GM18520 (cell line): ENCODE data around the gene STOML3.
A peak's percentile ranks its signal among the peaks of the same experiment; 100 is the strongest.
"Not testable (repeated sequence)": the region's sequence is repeated elsewhere in the genome, so short reads cannot be mapped to it uniquely, and the experiment has no call there.

Source experiments
- ATAC-seq: cut with Tn5 transposase; IDR thresholded peaks from one replicate; pipeline ENCODE4 v1.9.1; 2021; ENCODE audit not compliant: unreplicated experiment

STOML3 gene, protein sequence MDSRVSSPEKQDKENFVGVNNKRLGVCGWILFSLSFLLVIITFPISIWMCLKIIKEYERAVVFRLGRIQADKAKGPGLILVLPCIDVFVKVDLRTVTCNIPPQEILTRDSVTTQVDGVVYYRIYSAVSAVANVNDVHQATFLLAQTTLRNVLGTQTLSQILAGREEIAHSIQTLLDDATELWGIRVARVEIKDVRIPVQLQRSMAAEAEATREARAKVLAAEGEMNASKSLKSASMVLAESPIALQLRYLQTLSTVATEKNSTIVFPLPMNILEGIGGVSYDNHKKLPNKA

DNA sequence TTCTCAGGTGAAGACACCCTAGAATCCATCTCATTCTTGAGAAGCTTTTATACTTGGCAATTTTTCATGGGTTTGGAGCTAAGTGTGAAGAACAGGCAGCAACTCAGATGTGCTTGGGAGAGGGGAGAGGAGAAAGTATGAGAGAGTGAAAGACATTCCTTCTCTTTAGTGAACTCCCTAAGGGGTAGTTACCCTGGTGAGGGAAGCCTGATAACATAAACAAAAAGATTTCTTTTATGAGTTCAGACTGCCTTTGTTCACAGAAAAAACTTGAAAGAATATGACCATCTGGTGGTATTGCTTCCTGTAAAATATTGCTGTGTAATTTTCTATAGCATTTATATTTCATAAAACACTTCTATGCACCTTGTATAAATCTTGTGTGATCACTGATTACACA, at the start of gene STOML3:
Gene STOML3 (minus strand): TSS at position 139 of the 400 bp plus-strand sequence. CDS start 110 bp downstream, at position 29.
- ATAC-seq, result no peak

GRCh38 chr13:39040206-39040605, 49.6 kb upstream of the STOML3 start:
- ATAC-seq, result no peak

DNA sequence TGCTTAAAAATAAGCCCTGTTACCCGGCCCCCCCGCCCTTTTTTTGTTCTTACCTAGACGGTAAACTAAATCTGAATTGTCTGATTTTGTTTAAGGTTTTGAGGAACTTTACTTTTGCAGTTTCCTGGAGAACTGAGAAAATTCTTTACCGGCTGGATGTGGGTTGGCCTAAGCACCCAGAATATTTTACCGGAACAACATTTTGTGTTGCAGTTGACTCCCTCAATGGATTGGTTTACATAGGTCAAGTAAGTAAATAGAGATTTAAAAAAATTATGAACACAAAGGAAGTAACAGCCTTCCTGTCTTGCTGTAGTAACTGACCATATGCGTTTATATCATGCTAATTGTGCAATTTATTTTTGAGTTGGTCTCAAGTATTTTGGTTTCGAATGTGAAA, 48.4 kb upstream of the STOML3 start:
- ATAC-seq, result no peak

DNA sequence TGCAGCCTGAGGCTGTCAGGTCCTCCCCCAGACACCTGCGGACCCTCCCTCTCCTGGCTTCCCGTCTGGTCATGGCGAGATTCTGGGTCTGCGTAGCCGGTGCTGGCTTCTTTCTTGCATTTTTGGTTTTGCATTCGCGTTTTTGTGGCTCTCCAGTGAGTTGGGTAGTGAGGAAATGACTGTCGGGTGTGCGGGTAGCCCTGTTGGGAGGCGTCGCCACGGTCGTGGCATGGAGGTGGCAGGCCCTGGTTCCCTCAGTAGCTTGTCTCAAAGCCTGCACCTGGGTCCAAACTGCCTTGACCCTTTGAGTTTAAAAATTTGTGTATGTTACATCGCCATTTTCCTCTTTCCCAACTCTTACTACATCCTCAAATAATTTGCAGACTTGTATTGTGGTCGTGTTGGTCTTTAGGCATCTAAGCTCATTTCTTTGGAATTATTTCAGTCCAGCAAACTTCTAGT, 48.0 kb upstream of the STOML3 start:
- peak; percentile 22 for ATAC-seq

GRCh38 chr13:39037880-39038568, 47.4 kb upstream of the STOML3 start, which contains the start of the genes NHLRC3 and PROSER1:
Gene NHLRC3, plus strand, starts transcription at chr13:39038456. Its CDS starts 184 bp downstream, at chr13:39038640.
Gene PROSER1, minus strand, starts transcription at chr13:39038089. Its CDS starts 847 bp downstream, at chr13:39037242.
- peak; percentile 49 for ATAC-seq

DNA sequence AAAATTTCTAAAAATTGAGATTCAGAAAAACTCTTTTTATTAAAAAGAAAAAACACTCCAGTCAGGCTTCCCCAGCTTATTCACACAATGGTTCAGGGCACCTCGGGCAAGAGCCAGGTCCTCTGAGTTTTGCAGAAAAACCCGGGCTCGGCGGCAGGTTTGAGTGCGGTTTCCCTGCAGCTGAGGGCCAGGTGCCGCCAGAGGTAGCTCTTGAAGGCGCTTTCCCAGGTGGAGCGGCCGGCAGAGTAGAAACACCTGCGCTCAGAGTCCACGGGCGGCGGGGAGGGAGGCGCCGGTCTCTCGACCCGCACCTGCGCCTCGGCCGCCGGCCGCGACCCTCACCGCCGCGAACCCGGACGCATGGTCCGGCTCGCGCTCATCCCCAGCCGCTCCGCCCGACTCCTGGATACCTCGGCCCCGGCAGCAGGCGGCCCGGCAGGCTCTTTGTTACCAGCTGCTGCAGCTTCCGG, 46.8 kb upstream of the STOML3 start:
- ATAC-seq, result peak; percentile 19

GRCh38 chr13:39036212-39036611, 45.6 kb upstream of the STOML3 start:
- no peak for ATAC-seq

GRCh38 chr13:39035799-39036198, 45.2 kb upstream of the STOML3 start:
- no peak for ATAC-seq

DNA sequence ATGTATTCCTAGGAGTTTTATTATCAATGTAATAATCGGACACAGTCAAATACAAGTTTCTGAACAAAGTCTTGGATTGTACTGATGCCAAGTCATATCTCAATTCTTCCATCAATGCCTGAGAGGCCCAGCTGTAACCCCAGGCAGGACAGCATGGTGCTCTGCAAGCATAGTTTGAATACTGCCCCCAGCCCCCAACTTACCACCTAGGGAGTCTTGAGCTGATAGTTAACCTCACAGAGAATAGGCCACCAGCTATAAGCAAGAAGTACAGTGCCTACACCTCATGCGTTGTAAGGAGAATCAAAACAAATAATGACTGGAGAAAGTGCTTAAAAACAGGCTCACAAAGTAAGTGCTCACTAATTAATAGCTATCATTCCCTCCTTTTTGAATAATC, 44.6 kb upstream of the STOML3 start:
- no peak for ATAC-seq

- no peak for ATAC-seq
Observed at GRCh38 chr13:39034085-39034484, 43.5 kb upstream of the STOML3 start.

GRCh38 chr13:39032150-39032549, 41.5 kb upstream of the STOML3 start:
- ATAC-seq, result no peak

DNA sequence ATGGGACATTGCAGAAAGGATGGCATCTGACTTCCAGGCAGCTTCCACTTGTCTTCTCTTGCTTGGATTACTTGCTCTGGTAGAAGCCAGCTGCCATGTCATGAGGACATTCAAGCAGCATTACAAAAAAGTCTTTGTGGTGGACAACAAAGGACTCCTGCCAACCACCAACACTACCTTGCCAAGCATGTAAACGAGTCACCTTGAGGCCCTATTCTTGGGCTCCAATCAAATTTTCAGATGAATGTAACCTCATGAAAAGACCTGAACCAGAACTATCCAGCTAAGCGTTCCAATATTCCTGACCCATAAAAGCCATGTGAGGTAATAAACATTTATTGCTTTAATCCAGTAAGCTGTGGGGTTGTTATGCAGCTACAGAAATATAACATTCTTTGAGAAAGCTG, 34.8 kb upstream of the STOML3 start:
- no peak for ATAC-seq

- ATAC-seq, result no peak
Observed at GRCh38 chr13:39023761-39024160, 33.1 kb upstream of the STOML3 start.

DNA sequence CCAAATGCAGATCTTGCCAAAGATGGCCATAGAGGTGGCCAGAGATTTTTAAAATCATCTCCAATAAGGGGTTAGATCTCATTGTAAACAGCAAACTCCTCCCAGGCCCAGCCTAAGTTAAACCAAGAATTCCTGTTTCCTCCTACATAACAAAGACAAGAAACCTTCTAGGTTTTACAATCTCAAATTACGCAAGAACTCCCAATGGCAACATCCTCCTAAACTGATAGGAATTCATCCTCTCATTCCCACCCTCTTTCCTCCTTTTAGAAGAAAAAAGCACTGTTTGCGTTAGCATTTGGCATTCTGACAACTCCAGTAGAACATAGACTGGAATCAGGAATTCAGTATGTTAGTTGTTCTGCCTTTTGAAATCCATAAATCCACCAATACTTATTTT, 32.7 kb upstream of the STOML3 start:
- ATAC-seq, result no peak

DNA sequence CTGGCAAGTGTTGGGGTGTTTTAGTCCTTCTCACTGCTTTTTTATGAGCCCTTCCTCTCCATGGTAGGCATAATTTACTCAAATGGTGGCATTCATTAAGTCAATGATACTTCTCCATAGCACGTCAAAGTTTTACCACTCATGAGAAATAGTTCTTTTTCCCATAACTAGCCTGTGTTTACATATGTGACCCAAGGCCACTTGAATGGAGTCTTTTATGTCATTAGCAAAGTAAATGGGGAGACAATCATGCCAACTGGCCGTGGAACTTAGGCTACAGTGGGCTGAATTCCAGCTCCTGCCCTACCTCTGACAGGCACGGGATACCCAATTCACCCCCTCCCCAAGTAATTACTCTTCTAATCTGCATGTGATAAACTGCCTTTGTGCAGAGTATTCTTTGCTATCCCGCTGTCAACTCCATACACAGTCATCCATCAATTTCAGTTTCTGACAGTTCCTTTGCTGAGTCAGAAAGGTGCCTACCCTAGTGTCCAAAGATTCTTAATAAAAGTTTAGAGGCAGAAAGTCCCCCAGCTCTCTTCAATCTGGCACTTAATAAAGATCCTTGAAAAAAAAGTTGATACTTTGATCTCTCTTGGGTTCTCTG, 30.3 kb upstream of the STOML3 start:
- ATAC-seq, result no peak

GRCh38 chr13:39016787-39017186, 26.2 kb upstream of the STOML3 start:
- peak; percentile 55 for ATAC-seq

- ATAC-seq, result peak; percentile 98
Observed at GRCh38 chr13:39016087-39016486, 25.5 kb upstream of the STOML3 start.

DNA sequence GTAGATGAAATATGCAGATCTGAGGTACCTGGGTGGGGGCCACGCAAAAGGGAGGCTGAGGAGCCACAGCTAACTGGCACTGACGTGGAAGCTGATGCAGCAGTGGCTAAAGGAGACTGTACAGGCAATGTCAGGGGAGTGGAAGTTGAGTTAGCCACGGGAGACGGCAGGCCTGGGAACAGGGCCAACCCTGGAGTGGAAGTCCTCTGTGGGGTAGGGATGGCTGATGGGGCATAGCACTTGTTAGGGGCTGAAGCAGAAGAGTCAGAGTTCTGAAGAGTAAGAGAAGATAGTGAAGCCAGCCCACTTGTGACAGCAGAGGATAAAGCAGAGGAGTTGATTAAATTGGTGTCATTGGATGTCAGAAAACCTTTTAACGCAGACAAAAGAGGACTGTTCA, 22.8 kb upstream of the STOML3 start:
- ATAC-seq, result no peak

GRCh38 chr13:39012608-39013007, 22.0 kb upstream of the STOML3 start:
- ATAC-seq, result no peak

DNA sequence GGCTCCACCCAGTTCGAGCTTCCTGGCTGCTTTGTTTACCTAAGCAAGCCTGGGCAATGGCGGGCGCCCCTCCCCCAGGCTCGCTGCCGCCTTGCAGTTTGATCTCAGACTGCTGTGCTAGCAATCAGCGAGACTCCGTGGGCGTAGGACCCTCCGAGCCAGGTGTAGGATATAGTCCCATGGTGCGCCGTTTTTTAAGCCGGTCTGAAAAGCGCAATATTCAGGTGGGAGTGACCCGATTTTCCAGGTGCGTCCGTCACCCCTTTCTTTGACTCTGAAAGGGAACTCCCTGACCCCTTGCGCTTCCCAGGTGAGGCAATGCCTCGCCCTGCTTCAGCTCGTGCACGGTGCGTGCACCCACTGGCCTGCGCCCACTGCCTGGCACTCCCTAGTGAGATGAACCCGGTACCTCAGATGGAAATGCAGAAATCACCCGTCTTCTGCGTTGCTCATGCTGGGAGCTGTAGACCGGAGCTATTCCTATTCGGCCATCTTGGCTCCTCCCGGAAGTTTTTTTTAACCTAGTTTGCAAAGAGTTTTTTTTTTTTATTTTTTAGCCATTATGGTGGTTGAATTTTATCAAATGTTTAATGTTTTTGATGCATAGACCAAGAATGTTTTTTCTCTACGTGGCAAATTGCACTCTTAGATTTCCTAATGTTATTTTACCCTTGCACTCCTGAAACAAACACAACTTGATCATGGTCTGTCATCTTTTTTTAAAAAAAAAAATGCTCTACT, 15.9 kb upstream of the STOML3 start:
- ATAC-seq, result not testable (repeated sequence)

DNA sequence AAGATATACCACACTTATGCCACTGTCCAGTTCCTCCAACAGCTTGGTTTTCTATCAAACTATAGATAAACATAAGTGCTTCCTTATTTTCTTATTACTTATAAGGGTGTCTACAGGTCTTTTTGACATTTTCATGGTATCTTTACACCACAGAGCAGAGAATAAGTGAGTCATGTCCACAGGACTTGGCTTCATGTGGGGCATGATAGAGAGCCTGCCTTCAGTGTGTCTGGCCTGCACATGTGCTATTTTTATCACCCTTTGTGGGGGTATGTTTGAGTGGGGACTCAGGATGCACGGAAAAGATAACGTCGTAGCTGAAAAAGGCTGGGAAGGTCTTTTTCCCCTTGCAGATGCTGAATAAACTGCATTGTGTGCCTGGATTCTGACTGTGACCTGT, 8.1 kb upstream of the STOML3 start:
- no peak for ATAC-seq
